HepG2 (cell line): Measurements from ENCODE around the gene MBLAC1.

Source experiments
- ELF4 ChIP-seq: sonication (generic); formaldehyde crosslinking; IDR thresholded peaks from 2 replicates; pipeline ENCODE4 v1.5.0; 2020; ENCODE audit warnings: missing genetic modification reagents, mild to moderate bottlenecking, moderate library complexity, borderline replicate concordance
- HNRNPL ChIP-seq: fragments of 200-400 bp; formaldehyde crosslinking; IDR thresholded peaks from 2 replicates; pipeline ENCODE4 v1.6.1; 2017; ENCODE audit warnings: mild to moderate bottlenecking, low read depth, low read length
- HNRNPLL ChIP-seq: fragments of 200-400 bp; formaldehyde crosslinking; IDR thresholded peaks from 2 replicates; pipeline ENCODE4 v1.6.1; 2017; ENCODE audit warnings: mild to moderate bottlenecking, low read depth, low read length; ENCODE audit not compliant: poor library complexity, severe bottlenecking
- REL ChIP-seq: sonication (generic); formaldehyde crosslinking; conservative IDR thresholded peaks from 2 replicates; pipeline ENCODE4 v1.8.0; 2022; ENCODE audit warnings: mild to moderate bottlenecking, missing genetic modification reagents, moderate library complexity
- SMC3 ChIP-seq: IDR thresholded peaks from 2 replicates; pipeline ENCODE4 v1.6.1; 2011; ENCODE audit warnings: low read length, improper control_type of control experiment
- ZBTB1 ChIP-seq: sonication (generic); formaldehyde crosslinking; IDR thresholded peaks from 2 replicates; pipeline ENCODE4 v1.4.0; 2020; ENCODE audit warnings: missing genetic modification reagents, borderline replicate concordance
- ZNF124 ChIP-seq: sonication (generic); formaldehyde crosslinking; IDR thresholded peaks from 2 replicates; pipeline ENCODE4 v1.4.0; 2020; ENCODE audit warnings: missing genetic modification reagents
- ZNF589 ChIP-seq: sonication (generic); formaldehyde crosslinking; conservative IDR thresholded peaks from 2 replicates; pipeline ENCODE4 v1.8.0; 2022; ENCODE audit warnings: mild to moderate bottlenecking, moderate library complexity, missing genetic modification reagents
- ZNF775 ChIP-seq: sonication (generic); formaldehyde crosslinking; IDR thresholded peaks from 2 replicates; pipeline ENCODE4 v1.4.0; 2020; ENCODE audit warnings: missing genetic modification reagents, mild to moderate bottlenecking, moderate library complexity, borderline replicate concordance
- TF ChIP-seq, protein P1 (sequence below): sonication (generic); formaldehyde crosslinking; IDR thresholded peaks from 2 replicates; pipeline ENCODE4 v1.4.0; 2020; ENCODE audit warnings: missing genetic modification reagents

DNA sequence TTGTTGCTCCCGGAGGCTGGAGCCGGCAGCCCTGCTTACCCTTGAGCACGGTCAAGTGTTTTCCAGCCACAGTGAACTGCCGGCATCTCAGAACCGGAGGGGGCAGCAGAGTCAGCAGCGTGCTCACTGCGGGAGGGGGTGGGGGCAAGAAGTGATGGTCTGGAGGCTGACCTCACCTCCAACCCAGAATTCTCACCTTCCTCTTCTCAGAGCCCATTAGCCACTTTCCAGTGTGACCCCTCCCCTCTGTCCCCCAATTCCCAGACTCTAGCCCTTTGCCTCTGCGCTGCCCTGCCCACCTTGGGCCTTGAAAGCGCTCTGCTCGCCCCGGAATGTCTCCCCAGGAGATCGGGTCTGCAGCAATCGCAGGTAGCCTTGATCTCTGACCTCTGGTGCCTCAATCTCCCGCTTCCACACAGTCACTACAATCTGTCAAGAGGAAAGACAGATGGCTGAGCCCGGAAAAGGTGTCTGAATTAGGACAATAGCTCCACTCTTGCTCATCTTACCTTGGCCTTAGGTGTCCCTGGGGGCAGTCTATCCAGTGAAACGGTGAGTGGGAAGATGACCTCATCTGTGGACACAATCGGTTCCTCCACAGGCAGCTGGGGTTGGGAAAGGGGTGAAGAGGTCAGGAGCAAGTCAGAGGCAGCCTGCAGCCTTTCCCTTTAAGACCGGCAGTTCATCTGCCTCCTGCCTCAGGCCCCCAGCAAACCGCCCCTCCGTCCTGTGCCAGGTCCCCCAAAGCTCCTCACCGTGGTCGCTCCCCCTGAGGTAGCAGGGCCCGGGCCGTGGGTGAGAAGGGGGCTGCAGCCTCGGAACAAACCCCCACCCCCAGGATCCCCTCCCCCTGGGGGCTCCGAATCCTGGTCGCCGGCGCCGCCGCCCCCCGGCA is 30.8 kb downstream of the MBLAC1 start:
- TF ChIP-seq ZNF124 (CRISPR knock-in tag), result no peak
- TF ChIP-seq SMC3, result no peak
- no peak for TF ChIP-seq HNRNPLL
- no peak for TF ChIP-seq HNRNPL
- TF ChIP-seq, protein P1, sequence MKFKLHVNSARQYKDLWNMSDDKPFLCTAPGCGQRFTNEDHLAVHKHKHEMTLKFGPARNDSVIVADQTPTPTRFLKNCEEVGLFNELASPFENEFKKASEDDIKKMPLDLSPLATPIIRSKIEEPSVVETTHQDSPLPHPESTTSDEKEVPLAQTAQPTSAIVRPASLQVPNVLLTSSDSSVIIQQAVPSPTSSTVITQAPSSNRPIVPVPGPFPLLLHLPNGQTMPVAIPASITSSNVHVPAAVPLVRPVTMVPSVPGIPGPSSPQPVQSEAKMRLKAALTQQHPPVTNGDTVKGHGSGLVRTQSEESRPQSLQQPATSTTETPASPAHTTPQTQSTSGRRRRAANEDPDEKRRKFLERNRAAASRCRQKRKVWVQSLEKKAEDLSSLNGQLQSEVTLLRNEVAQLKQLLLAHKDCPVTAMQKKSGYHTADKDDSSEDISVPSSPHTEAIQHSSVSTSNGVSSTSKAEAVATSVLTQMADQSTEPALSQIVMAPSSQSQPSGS, result peak; percentile 96
- no peak for TF ChIP-seq ZBTB1
- no peak for TF ChIP-seq ELF4 (CRISPR knock-in tag)
- TF ChIP-seq ZNF589 (CRISPR knock-in tag), result no peak
- TF ChIP-seq ZNF775 (CRISPR knock-in tag), result no peak
- no peak for TF ChIP-seq REL (CRISPR knock-in tag)
